Measurements from ENCODE around the gene GATAD2B.

DNA sequence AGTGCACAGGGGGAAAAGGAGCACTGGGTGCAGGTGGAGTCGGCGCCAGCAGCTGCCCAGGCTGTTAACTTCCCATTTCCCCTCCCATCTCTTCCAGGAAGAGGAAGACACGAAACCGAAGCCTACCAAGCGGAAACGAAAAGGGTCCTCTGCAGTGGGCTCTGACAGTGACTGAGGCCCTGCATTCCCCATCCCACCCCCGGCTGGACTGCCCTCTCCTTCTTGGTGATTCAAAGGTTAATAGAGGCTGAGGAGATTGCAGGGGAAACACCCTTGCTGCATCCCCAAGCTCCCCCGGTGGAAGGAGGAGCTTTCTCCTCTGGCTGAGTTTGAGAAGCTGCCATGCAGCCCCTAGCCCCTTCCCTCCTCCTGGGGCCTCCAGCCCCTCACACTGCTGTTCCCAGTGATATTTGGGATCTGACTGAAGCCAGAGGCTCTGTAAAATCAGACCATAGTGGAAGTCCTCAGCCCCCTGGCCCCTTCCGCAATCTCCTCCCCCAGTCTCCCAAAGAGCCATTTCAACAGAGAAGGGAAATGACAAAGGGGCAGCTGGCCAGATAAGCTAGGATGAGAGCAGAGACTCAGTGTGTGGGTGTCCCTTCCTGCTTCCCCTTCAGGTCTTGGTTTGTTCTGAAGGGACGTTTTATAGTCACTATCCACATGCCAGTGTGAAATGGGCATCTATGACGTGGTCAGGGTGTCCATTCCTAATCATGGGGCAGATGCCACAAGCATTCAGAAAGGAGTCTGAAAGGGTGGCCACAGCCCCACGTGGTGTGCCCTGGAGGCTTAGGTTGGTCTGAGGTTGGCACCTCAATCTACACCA, 149.5 kb downstream of the GATAD2B start:
- TF ChIP-seq, protein P1, sequence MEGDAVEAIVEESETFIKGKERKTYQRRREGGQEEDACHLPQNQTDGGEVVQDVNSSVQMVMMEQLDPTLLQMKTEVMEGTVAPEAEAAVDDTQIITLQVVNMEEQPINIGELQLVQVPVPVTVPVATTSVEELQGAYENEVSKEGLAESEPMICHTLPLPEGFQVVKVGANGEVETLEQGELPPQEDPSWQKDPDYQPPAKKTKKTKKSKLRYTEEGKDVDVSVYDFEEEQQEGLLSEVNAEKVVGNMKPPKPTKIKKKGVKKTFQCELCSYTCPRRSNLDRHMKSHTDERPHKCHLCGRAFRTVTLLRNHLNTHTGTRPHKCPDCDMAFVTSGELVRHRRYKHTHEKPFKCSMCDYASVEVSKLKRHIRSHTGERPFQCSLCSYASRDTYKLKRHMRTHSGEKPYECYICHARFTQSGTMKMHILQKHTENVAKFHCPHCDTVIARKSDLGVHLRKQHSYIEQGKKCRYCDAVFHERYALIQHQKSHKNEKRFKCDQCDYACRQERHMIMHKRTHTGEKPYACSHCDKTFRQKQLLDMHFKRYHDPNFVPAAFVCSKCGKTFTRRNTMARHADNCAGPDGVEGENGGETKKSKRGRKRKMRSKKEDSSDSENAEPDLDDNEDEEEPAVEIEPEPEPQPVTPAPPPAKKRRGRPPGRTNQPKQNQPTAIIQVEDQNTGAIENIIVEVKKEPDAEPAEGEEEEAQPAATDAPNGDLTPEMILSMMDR (IDR thresholded peaks at IDR 0.05): no peak
- no peak for TF ChIP-seq POLR2A (IDR thresholded peaks at IDR 0.05)

All from thyroid gland (tissue), 4 donors.